Fibroblast of lung (primary cell): ENCODE results near the gene SBF2. TPM values are rescaled to one million over a fixed set of nuclear protein-coding genes. Genes with fewer than 3 reads are reported as not detected.
A peak's percentile ranks its signal among the peaks of the same experiment; 100 is the strongest.

Experiments
- DNase-seq, 2 donors: peaks; one replicate each; pipeline versions ENCODE4 v3.0.0 to v3.0.0-alpha.2; 2010; ENCODE audit warnings: low read depth in 2 of 2
- H2AFZ ChIP-seq: 2 replicates; pipeline ENCODE4 v1.5.1; 2012; ENCODE audit warnings: low read length, control low read depth, inconsistent platforms
- H3K27ac ChIP-seq: 2 replicates; pipeline ENCODE4 v1.5.1; 2011; ENCODE audit warnings: low read length, control low read depth; ENCODE audit not compliant: insufficient read depth
- H3K27me3 ChIP-seq: 2 replicates; pipeline ENCODE4 v1.5.1; 2011; ENCODE audit warnings: mild to moderate bottlenecking, low read length; ENCODE audit not compliant: control insufficient read depth, insufficient read depth
- H3K36me3 ChIP-seq: 2 replicates; pipeline ENCODE4 v1.5.1; 2011; ENCODE audit warnings: low read length; ENCODE audit not compliant: control insufficient read depth, insufficient read depth
- H3K4me1 ChIP-seq: 2 replicates; pipeline ENCODE4 v1.5.1; 2011; ENCODE audit warnings: low read length; ENCODE audit not compliant: control insufficient read depth, insufficient read depth; ENCODE audit errors: extremely low read depth
- H3K4me2 ChIP-seq: 2 replicates; pipeline ENCODE4 v1.5.1; 2011; ENCODE audit warnings: low read length, control low read depth; ENCODE audit not compliant: insufficient read depth; ENCODE audit errors: extremely low read depth
- H3K4me3 ChIP-seq, 4 experiments: fragments of 200-600 bp in 1 of 4; sonication (generic) in 1 of 4; replicated peaks in 1 of 4; 2 replicates each; pipeline ENCODE4 v1.5.1; 2011 to 2016; ENCODE audit warnings: low read length in 4 of 4, low read depth in 3 of 4, mild to moderate bottlenecking in 3 of 4, control low read depth in 2 of 4, inconsistent platforms in 1 of 4, mixed read lengths in 1 of 4; ENCODE audit not compliant: insufficient read depth in 1 of 4; ENCODE audit errors: control extremely low read depth in 1 of 4
- H3K79me2 ChIP-seq: 2 replicates; pipeline ENCODE4 v1.5.1; 2012; ENCODE audit warnings: mild to moderate bottlenecking, low read length, inconsistent platforms; ENCODE audit not compliant: control insufficient read depth, insufficient read depth
- H3K9ac ChIP-seq: 2 replicates; pipeline ENCODE4 v1.5.1; 2011; ENCODE audit warnings: mild to moderate bottlenecking, low read length, control low read depth; ENCODE audit not compliant: insufficient read depth
- H3K9me3 ChIP-seq: 2 replicates; pipeline ENCODE4 v1.5.1; 2012; ENCODE audit warnings: low read depth, low read length; ENCODE audit not compliant: control insufficient read depth, insufficient read depth
- H4K20me1 ChIP-seq: 2 replicates; pipeline ENCODE4 v1.5.1; 2011; ENCODE audit warnings: low read length; ENCODE audit not compliant: control insufficient read depth, insufficient read depth; ENCODE audit errors: extremely low read depth
- EZH2 ChIP-seq: IDR thresholded peaks from 2 replicates; pipeline ENCODE4 v1.5.1; 2012; ENCODE audit warnings: low read length, control low read depth, mild to moderate bottlenecking; ENCODE audit errors: missing control alignments
- polyA plus RNA-seq, 2 donors: library from polyadenylated mRNA; depleted of rRNA in 1 of 2; stranded (reverse) in 1 of 2; unstranded in 1 of 2; fragments of >200 nt; gene quantifications; 2 replicates each; pipeline ENCODE4 v1.2.1, GENCODE V29; 2011 to 2012; ENCODE audit warnings: missing spikeins in 1 of 2
- total RNA-seq: library from RNA; depleted of rRNA; stranded (reverse); fragments of >200 nt; gene quantifications from 2 replicates; pipeline ENCODE4 v1.2.1, GENCODE V29; 2014
- TF ChIP-seq, protein P1 (sequence below), 2 donors: IDR thresholded peaks in 1 of 2; conservative IDR thresholded peaks in 1 of 2; 1 replicate in 1 of 2; 2 replicates in 1 of 2; pipeline ENCODE4 v1.5.1; 2011 to 2012; ENCODE audit warnings: low read length in 2 of 2, control low read depth in 1 of 2, inconsistent platforms in 1 of 2, low read depth in 1 of 2, mild to moderate bottlenecking in 1 of 2

SBF2 gene
- total and polyA plus RNA-seq, 2 donors (not counting 1 experiment from before 2014, with no cell fraction given), result 69.4 to 95.9 TPM

DNA sequence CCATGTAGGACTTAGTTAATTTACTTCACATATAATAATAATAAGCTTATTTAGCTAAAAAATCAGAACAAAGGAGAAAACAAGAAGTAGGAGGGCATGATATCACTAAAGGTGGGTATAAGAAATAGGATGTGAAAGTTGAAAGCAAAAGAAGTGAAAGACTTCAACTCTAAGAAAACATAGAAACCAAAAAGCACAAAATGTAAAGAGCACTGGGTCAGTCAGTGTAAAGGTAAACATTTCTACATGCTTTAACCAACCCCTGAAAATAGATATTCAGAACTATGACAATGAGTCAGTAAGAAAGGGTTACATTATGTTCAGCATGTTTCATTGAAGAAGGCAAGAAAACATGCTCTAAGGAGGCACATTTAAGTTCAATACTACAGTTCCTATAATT lies 331.3 kb downstream of the SBF2 start:
- H3K9me3 ChIP-seq, result no peaks in the 10 kb centered on the region
- H2AFZ ChIP-seq, result no peak overlapping the region
- peaks cover 7% of the 10 kb centered on the region for H3K36me3 ChIP-seq
- no peak overlapping the region for H3K4me3 ChIP-seq
- DNase-seq, result no peak
- TF ChIP-seq, protein P1, sequence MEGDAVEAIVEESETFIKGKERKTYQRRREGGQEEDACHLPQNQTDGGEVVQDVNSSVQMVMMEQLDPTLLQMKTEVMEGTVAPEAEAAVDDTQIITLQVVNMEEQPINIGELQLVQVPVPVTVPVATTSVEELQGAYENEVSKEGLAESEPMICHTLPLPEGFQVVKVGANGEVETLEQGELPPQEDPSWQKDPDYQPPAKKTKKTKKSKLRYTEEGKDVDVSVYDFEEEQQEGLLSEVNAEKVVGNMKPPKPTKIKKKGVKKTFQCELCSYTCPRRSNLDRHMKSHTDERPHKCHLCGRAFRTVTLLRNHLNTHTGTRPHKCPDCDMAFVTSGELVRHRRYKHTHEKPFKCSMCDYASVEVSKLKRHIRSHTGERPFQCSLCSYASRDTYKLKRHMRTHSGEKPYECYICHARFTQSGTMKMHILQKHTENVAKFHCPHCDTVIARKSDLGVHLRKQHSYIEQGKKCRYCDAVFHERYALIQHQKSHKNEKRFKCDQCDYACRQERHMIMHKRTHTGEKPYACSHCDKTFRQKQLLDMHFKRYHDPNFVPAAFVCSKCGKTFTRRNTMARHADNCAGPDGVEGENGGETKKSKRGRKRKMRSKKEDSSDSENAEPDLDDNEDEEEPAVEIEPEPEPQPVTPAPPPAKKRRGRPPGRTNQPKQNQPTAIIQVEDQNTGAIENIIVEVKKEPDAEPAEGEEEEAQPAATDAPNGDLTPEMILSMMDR (conservative IDR thresholded peaks at IDR 0.05 in 1 of 2, IDR thresholded peaks at IDR 0.05 in 1 of 2; ENCODE audit: low read depth in 1 of 2, low read length in 2 of 2), result no peak
- no peak for TF ChIP-seq EZH2
- no peaks in the 10 kb centered on the region for H3K27me3 ChIP-seq
- H3K4me2 ChIP-seq, result no peak overlapping the region
- no peaks in the 10 kb centered on the region for H3K79me2 ChIP-seq
- H3K4me1 ChIP-seq, result no peaks in the 10 kb centered on the region
- H3K9ac ChIP-seq, result no peak overlapping the region
- no peak overlapping the region for H3K27ac ChIP-seq
- no peaks in the 10 kb centered on the region for H4K20me1 ChIP-seq

DNA sequence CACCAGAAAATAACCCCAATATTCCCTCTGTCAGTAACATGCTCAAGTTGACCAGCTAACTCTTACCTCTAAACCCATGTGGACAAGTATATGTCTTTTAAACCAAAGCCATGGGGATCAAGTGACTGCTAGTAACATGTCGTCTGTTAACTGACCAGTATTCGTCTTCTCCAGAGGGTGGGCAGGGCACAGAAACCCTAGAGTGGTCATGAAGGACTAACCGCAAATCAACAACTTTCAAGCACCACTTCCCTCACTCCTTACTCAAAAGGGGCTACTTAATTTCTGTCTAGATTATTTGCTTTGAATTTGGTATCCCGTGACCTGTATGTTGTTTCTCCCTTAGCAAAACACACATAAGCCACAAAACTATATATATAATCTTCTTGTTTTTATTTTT lies 336.9 kb downstream of the SBF2 start:
- H3K4me2 ChIP-seq, result no peak overlapping the region
- H3K9ac ChIP-seq, result no peak overlapping the region
- no peak for DNase-seq
- H2AFZ ChIP-seq, result no peak overlapping the region
- no peaks in the 10 kb centered on the region for H3K4me1 ChIP-seq
- TF ChIP-seq, protein P1 (conservative IDR thresholded peaks at IDR 0.05 in 1 of 2, IDR thresholded peaks at IDR 0.05 in 1 of 2; ENCODE audit: low read depth in 1 of 2, low read length in 2 of 2), result no peak
- no peak for TF ChIP-seq EZH2
- no peaks in the 10 kb centered on the region for H3K9me3 ChIP-seq
- no peaks in the 10 kb centered on the region for H4K20me1 ChIP-seq
- no peak overlapping the region for H3K27ac ChIP-seq
- H3K27me3 ChIP-seq, result no peaks in the 10 kb centered on the region
- H3K4me3 ChIP-seq, result no peak overlapping the region
- H3K79me2 ChIP-seq, result no peaks in the 10 kb centered on the region
- H3K36me3 ChIP-seq, result peaks cover 9% of the 10 kb centered on the region

DNA sequence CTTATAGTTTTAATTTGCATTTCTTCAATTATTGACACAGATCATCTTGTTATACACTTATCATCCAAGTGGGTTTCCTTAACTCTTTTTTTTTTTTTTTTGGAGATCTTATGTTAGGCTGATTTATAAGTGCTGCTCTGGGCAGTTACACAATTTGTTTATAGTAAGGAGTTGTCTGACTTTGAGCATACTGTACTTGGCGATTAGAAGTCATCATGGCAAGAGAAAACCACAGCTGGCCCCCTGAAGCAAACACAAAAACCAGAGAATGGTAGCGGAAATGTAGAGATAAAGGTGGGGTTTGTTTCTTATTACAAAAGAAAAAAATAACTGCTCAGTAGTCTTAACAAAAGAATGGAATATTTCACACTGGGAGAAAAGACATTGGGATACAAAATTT lies 337.5 kb downstream of the SBF2 start:
- Histone ChIP-seq H3K4me2 (no peak overlapping the region), H3K9me3 (no peaks in the 10 kb centered on the region), H4K20me1 (no peaks in the 10 kb centered on the region), H3K27me3 (no peaks in the 10 kb centered on the region), H3K4me3 (no peak overlapping the region), H3K4me1 (no peaks in the 10 kb centered on the region), H3K27ac (no peak overlapping the region), H3K79me2 (no peaks in the 10 kb centered on the region), H2AFZ (no peak overlapping the region), H3K9ac (no peak overlapping the region), H3K36me3 (peaks cover 9% of the 10 kb centered on the region)
- peak in 1 of 2 donors; percentile 47 for DNase-seq
- TF ChIP-seq, protein P1 (conservative IDR thresholded peaks at IDR 0.05 in 1 of 2, IDR thresholded peaks at IDR 0.05 in 1 of 2; ENCODE audit: low read depth in 1 of 2, low read length in 2 of 2), result no peak
- TF ChIP-seq EZH2, result no peak
